Esophagus (tissue), 2 donors: Measurements from ENCODE around the gene SMARCA5. TPM values are rescaled to one million over a fixed set of nuclear protein-coding genes. Genes with fewer than 3 reads are reported as not detected.
"Not testable (repeated sequence)": the region's sequence is repeated elsewhere in the genome, so short reads cannot be mapped to it uniquely, and the experiment has no call there.

Source experiments
- H3K27ac ChIP-seq, 2 donors: one replicate each; pipeline ENCODE4 v1.5.1; 2013; ENCODE audit warnings: low read depth in 2 of 2, mild to moderate bottlenecking in 2 of 2, inconsistent platforms in 1 of 2, low read length in 1 of 2, moderate library complexity in 1 of 2
- H3K27me3 ChIP-seq, 2 donors: one replicate each; pipeline ENCODE4 v1.6.1; 2013; ENCODE audit warnings: low read length in 2 of 2, control low read depth in 1 of 2, mild to moderate bottlenecking in 1 of 2; ENCODE audit not compliant: insufficient read depth in 2 of 2, control insufficient read depth in 1 of 2
- H3K36me3 ChIP-seq, 2 donors: one replicate each; pipeline ENCODE4 v1.6.1; 2013; ENCODE audit warnings: low read length in 1 of 2; ENCODE audit not compliant: control insufficient read depth in 2 of 2, insufficient read depth in 2 of 2
- H3K4me1 ChIP-seq, 2 donors: one replicate each; pipeline ENCODE4 v1.6.1; 2013; ENCODE audit warnings: low read length in 1 of 2; ENCODE audit not compliant: control insufficient read depth in 2 of 2, insufficient read depth in 2 of 2
- H3K4me3 ChIP-seq, 2 donors: one replicate each; pipeline ENCODE4 v1.5.1; 2013; ENCODE audit warnings: low read length in 2 of 2, mild to moderate bottlenecking in 2 of 2, low read depth in 1 of 2, moderate library complexity in 1 of 2
- H3K9me3 ChIP-seq, 2 donors: one replicate each; pipeline ENCODE4 v1.6.1; 2013; ENCODE audit warnings: mild to moderate bottlenecking in 2 of 2, low read depth in 1 of 2, low read length in 1 of 2, moderate library complexity in 1 of 2; ENCODE audit not compliant: control insufficient read depth in 2 of 2, insufficient read depth in 1 of 2
- WGBS, 2 donors: extraction: QIAGEN DNeasy Blood & Tissue Kit; methylation state at CpG; one replicate each; pipeline ENCODE4 v1.1.7; 2013; 5-methylcytosine and 5-hydroxymethylcytosine counted together
- polyA plus RNA-seq, 2 donors: library from polyadenylated mRNA; stranded (reverse); fragments of 200-250 nt; gene quantifications; one replicate each; pipeline ENCODE4 v1.2.3, GENCODE V29; 2013
- donor health status: healthy with polysubstance abuse.
- donor health status: Bipolar disorder and iron deficiency.

SMARCA5 gene
- polyA plus RNA-seq, 2 donors = 5.7 to 11.1 TPM

- Histone ChIP-seq H3K27ac (no peak overlapping the region), H3K4me1 (no peaks in the 10 kb centered on the region), H3K27me3 (no peaks in the 10 kb centered on the region), H3K9me3 (no peaks in the 10 kb centered on the region), H3K4me3 (no peak overlapping the region), H3K36me3 (peaks cover 4 to 7% of the 10 kb centered on the region in 2 donors)
- WGBS, 2 donors = 89 to 94% methylated on average over 4 of the region's 4 CpGs
Measured at GRCh38 chr4:143524211-143524610, 10.7 kb downstream of the SMARCA5 start.

DNA sequence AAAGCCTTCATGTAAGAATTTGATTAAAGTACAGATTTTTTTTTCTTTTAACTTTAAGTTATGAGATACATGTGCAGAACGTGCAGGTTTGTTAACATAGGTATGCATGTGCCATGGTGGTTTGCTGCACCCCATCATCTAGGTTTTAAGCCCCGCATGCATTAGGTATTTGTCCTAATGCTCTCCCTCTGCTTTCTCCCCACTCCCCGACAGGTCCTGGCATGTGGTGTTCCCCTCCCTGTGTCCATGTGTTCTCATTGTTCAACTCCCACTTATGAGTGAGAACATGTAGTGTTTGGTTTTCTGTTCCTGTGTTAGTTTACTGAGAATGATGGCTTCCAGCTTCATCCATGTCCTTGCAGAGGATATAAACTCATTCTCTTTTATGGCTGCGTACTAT lies 14.5 kb downstream of the SMARCA5 start:
- H3K4me3 ChIP-seq, H3K27ac ChIP-seq, H3K27me3 ChIP-seq, H3K9me3 ChIP-seq, H3K36me3 ChIP-seq, H3K4me1 ChIP-seq: not testable (repeated sequence)
- WGBS, 2 donors = 76 to 83% methylated on average over 4 of the region's 4 CpGs

- Histone ChIP-seq H3K36me3 (peaks cover 7% of the 10 kb centered on the region in 2 donors), H3K27ac (no peak overlapping the region), H3K4me1 (no peaks in the 10 kb centered on the region), H3K9me3 (no peaks in the 10 kb centered on the region), H3K27me3 (no peaks in the 10 kb centered on the region), H3K4me3 (no peak overlapping the region)
- WGBS, 2 donors = 44 to 48% methylated on average over 1 of the region's 1 CpG
Measured at GRCh38 chr4:143531380-143531779, 17.9 kb downstream of the SMARCA5 start.

- Histone ChIP-seq H3K36me3 (peaks cover 6 to 7% of the 10 kb centered on the region in 2 donors), H3K9me3 (no peaks in the 10 kb centered on the region), H3K27ac (no peak overlapping the region), H3K27me3 (no peaks in the 10 kb centered on the region), H3K4me3 (no peak overlapping the region), H3K4me1 (no peaks in the 10 kb centered on the region)
- WGBS, 2 donors = 85 to 88% methylated on average over 2 of the region's 2 CpGs
Measured at GRCh38 chr4:143531788-143532491, 18.4 kb downstream of the SMARCA5 start.

DNA sequence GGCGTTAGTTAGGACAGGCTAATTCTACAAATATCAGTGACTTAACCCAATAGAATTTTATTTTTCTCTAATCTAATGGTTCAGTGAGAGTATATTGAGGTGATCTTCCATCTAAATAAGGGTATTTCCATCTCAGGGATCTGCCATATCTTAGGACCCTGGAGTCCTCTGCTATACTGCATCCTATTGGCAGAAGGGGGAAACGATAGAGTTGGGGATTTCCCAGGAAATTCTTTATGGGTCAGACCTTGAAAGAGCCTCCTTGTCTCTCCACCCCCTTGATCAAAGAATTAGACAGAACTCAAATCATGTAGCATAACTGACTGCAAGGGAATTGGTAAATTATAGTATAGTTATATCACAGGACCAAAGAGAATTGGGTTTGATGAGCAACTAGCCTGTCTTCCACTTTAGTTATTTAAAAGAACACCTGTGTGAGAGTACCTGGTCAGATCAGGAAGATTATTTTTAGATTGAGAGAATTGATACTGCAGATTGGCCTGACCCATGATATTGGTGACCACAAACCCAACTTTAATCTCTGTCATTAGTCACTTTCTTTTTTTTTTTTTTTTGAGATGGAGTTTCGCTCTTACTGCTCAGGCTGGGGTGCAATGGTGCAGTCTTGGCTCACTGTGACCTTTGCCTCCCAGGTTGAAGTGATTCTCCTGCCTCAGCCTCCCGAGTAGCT lies 25.6 kb downstream of the SMARCA5 start:
- Histone ChIP-seq H3K4me3 (no peak overlapping the region), H3K36me3 (peaks cover 0 to 2% of the 10 kb centered on the region in 2 donors)

GRCh38 chr4:143539670-143540023 lies 26.1 kb downstream of the SMARCA5 start:
- 98 to 99% methylated on average over 3 of the region's 3 CpGs for WGBS, 2 donors
- peaks cover 0 to 2% of the 10 kb centered on the region in 2 donors for H3K36me3 ChIP-seq
- no peaks in the 10 kb centered on the region for H3K4me1 ChIP-seq
- H3K9me3 ChIP-seq = no peaks in the 10 kb centered on the region
- no peak overlapping the region for H3K27ac ChIP-seq
- H3K4me3 ChIP-seq = no peak overlapping the region
- no peaks in the 10 kb centered on the region for H3K27me3 ChIP-seq

More for the DNA sequence above, 25.6 kb downstream of the SMARCA5 start:
- Histone ChIP-seq H3K27me3 (no peaks in the 10 kb centered on the region), H3K4me1 (no peaks in the 10 kb centered on the region), H3K9me3 (no peaks in the 10 kb centered on the region), H3K27ac (no peak overlapping the region)
- WGBS, 2 donors = 87 to 89% methylated on average over 4 of the region's 4 CpGs

- no peaks in the 10 kb centered on the region for H3K36me3 ChIP-seq
Measured at GRCh38 chr4:143549928-143550327, 36.4 kb downstream of the SMARCA5 start.

GRCh38 chr4:143554728-143555597 lies 41.5 kb downstream of the SMARCA5 start:
- H3K27me3 ChIP-seq = no peaks in the 10 kb centered on the region
- 65 to 67% methylated on average over 4 of the region's 4 CpGs for WGBS, 2 donors
- peaks cover 0 to 3% of the 10 kb centered on the region in 2 donors for H3K9me3 ChIP-seq
- peaks cover 0 to 5% of the 10 kb centered on the region in 2 donors for H3K4me1 ChIP-seq
- no peak overlapping the region for H3K27ac ChIP-seq
- H3K36me3 ChIP-seq = no peaks in the 10 kb centered on the region
- no peak overlapping the region for H3K4me3 ChIP-seq

More at GRCh38 chr4:143549928-143550327, 36.4 kb downstream of the SMARCA5 start:
- Histone ChIP-seq H3K27me3 (no peaks in the 10 kb centered on the region), H3K4me3 (no peak overlapping the region), H3K4me1 (no peaks in the 10 kb centered on the region), H3K27ac (no peak overlapping the region), H3K9me3 (no peaks in the 10 kb centered on the region)
- WGBS, 2 donors = 85 to 88% methylated on average over 2 of the region's 2 CpGs

DNA sequence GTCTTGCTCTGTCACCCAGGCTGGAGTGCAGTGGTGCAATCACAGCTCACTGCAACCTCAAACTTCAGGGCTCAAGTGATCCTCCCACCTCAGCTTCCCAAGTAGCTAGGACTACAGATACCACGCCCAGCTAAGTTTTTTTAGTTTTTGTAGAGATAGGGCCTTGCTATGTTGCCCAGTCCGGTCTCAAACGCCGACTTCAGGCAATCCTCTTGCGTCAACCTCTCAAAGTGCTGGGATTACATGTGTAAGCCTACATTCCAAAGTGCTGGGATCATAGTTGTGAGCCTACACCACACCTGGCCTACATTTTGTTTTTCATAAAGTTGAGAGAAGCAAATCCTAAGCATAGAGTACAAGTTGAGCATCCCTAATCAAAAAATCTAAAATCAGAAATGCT lies 42.2 kb downstream of the SMARCA5 start:
- Histone ChIP-seq H3K27me3 (no peaks in the 10 kb centered on the region), H3K36me3 (no peaks in the 10 kb centered on the region), H3K4me1 (peaks cover 0 to 5% of the 10 kb centered on the region in 2 donors), H3K4me3 (no peak overlapping the region), H3K9me3 (peaks cover 0 to 3% of the 10 kb centered on the region in 2 donors), H3K27ac (no peak overlapping the region)
- WGBS, 2 donors = 68 to 79% methylated on average over 5 of the region's 5 CpGs
